ENCODE results near the gene PARP9.

DNA sequence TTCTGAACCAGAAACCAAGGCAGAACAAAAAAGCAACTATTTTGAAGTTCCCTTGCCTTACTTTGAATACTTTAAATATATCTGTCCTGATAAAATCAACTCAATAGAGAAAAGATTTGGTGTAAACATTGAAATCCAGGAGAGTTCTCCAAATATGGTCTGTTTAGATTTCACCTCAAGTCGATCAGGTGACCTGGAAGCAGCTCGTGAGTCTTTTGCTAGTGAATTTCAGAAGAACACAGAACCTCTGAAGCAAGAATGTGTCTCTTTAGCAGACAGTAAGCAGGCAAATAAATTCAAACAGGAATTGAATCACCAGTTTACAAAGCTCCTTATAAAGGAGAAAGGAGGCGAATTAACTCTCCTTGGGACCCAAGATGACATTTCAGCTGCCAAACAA lies 4.7 kb upstream of the PARP9 start:
- TF ChIP-seq, protein P1, sequence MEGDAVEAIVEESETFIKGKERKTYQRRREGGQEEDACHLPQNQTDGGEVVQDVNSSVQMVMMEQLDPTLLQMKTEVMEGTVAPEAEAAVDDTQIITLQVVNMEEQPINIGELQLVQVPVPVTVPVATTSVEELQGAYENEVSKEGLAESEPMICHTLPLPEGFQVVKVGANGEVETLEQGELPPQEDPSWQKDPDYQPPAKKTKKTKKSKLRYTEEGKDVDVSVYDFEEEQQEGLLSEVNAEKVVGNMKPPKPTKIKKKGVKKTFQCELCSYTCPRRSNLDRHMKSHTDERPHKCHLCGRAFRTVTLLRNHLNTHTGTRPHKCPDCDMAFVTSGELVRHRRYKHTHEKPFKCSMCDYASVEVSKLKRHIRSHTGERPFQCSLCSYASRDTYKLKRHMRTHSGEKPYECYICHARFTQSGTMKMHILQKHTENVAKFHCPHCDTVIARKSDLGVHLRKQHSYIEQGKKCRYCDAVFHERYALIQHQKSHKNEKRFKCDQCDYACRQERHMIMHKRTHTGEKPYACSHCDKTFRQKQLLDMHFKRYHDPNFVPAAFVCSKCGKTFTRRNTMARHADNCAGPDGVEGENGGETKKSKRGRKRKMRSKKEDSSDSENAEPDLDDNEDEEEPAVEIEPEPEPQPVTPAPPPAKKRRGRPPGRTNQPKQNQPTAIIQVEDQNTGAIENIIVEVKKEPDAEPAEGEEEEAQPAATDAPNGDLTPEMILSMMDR (IDR thresholded peaks at IDR 0.05), result no peak
- TF ChIP-seq POLR2A (IDR thresholded peaks at IDR 0.05), result no peak
